Gastroesophageal sphincter (tissue), 4 donors: ENCODE measurements around the gene SLC9A1. TPM values are rescaled to one million over a fixed set of nuclear protein-coding genes. Genes with fewer than 3 reads are reported as not detected.
"Not testable (repeated sequence)": the region's sequence is repeated elsewhere in the genome, so short reads cannot be mapped to it uniquely, and the experiment has no call there.

ENCODE experiments used
- ATAC-seq: fragments of 150-250 bp; one replicate; pipeline ENCODE4 v1.9.1; 2016; ENCODE audit warnings: mild to moderate bottlenecking, moderate library complexity
- H3K27ac ChIP-seq, 4 donors: fragments of 200-600 bp; sonication (generic) in 3 of 4; 1 replicate in 3 of 4; 2 replicates in 1 of 4; pipeline ENCODE4 v1.5.1; 2016 to 2019
- H3K27me3 ChIP-seq: fragments of 200-600 bp; sonication (generic); one replicate; pipeline ENCODE4 v1.5.1; 2019
- H3K36me3 ChIP-seq, 2 donors: fragments of 200-600 bp; sonication (generic); one replicate each; pipeline ENCODE4 v1.5.1; 2019; ENCODE audit warnings: control low read depth in 1 of 2
- H3K4me1 ChIP-seq, 3 donors: fragments of 200-600 bp; sonication (generic); 1 replicate in 2 of 3; 2 replicates in 1 of 3; pipeline ENCODE4 v1.5.1; 2016 to 2019; ENCODE audit warnings: control low read depth in 2 of 3
- H3K4me3 ChIP-seq, 2 donors: fragments of 200-600 bp; sonication (generic); one replicate each; pipeline ENCODE4 v1.5.1; 2019; ENCODE audit warnings: mild to moderate bottlenecking in 1 of 2, moderate library complexity in 1 of 2
- H3K9me3 ChIP-seq, 3 donors: fragments of 200-600 bp; sonication (generic); one replicate each; pipeline ENCODE4 v1.5.1; 2017 to 2019; ENCODE audit warnings: control low read depth in 2 of 3
- EP300 ChIP-seq: sonication (generic); formaldehyde crosslinking; IDR thresholded peaks from one replicate; pipeline ENCODE4 v1.6.1; 2017; ENCODE audit warnings: antibody characterized with exemption, mild to moderate bottlenecking
- POLR2A ChIP-seq, 2 donors: fragments of 450-650 bp; IDR thresholded peaks; one replicate each; pipeline ENCODE4 v1.6.1; 2017; ENCODE audit warnings: antibody characterized with exemption in 2 of 2, mild to moderate bottlenecking in 2 of 2, moderate library complexity in 1 of 2
- POLR2AphosphoS5 ChIP-seq: sonication (generic); formaldehyde crosslinking; IDR thresholded peaks from one replicate; pipeline ENCODE4 v1.6.1; 2017; ENCODE audit warnings: antibody characterized with exemption
- WGBS, 2 donors: methylation state at CpG; one replicate each; pipeline ENCODE4 v1.1.5; 2018; ENCODE audit warnings: low coverage in 1 of 2; 5-methylcytosine and 5-hydroxymethylcytosine counted together
- total RNA-seq, 4 donors: library from RNA; depleted of rRNA; stranded (reverse); fragments of >200 nt; gene quantifications; one replicate each; pipeline ENCODE4 v1.1.0, GENCODE V29; 2016
- TF ChIP-seq, protein P1 (sequence below), 4 experiments: fragments of 200-600 bp in 2 of 4; fragments of 450-650 bp in 2 of 4; sonication (generic) in 1 of 4; IDR thresholded peaks; one replicate each; pipeline ENCODE4 v1.5.1; 2017 to 2019; ENCODE audit warnings: antibody characterized with exemption in 4 of 4, mild to moderate bottlenecking in 2 of 4, moderate library complexity in 2 of 4

The SLC9A1 gene
- total RNA-seq, 4 donors from 2014 or later, result 7.2 to 27.8 (median 17.1) TPM

DNA sequence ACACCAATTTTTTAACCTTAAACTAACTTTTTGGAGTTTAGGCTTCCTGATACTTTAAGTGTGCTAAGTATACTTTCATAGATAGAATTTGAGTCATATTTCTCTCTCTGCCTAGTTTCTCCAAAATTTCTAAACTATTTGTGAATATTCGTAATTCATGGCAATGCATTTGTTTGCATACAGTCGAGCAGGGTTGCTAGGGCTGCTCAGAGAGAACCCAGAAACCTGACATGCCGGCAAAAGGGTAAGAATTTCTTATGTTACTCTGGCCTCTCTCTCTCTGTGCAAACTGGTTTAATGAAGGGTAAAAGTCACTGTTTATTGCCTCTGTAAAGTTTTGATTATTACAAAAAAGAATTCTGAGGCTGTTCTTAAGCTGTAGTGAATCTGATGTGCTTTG, 25.1 kb upstream of the SLC9A1 start:
- no peak for TF ChIP-seq EP300
- TF ChIP-seq POLR2A (IDR thresholded peaks at IDR 0.05), result no peak
- TF ChIP-seq, protein P1, sequence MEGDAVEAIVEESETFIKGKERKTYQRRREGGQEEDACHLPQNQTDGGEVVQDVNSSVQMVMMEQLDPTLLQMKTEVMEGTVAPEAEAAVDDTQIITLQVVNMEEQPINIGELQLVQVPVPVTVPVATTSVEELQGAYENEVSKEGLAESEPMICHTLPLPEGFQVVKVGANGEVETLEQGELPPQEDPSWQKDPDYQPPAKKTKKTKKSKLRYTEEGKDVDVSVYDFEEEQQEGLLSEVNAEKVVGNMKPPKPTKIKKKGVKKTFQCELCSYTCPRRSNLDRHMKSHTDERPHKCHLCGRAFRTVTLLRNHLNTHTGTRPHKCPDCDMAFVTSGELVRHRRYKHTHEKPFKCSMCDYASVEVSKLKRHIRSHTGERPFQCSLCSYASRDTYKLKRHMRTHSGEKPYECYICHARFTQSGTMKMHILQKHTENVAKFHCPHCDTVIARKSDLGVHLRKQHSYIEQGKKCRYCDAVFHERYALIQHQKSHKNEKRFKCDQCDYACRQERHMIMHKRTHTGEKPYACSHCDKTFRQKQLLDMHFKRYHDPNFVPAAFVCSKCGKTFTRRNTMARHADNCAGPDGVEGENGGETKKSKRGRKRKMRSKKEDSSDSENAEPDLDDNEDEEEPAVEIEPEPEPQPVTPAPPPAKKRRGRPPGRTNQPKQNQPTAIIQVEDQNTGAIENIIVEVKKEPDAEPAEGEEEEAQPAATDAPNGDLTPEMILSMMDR (IDR thresholded peaks at IDR 0.05), result no peak
- no peak for TF ChIP-seq POLR2AphosphoS5
- 55 to 83% methylated on average over 2 to 3 of the region's 3 CpGs for WGBS, 2 donors
- H3K9me3 ChIP-seq, result peaks cover 0 to 13% (median 0%) of the 10 kb centered on the region in 3 donors
- no peaks in the 10 kb centered on the region for H3K4me1 ChIP-seq
- H3K4me3 ChIP-seq, result no peak overlapping the region
- no peaks in the 10 kb centered on the region for H3K27me3 ChIP-seq
- H3K36me3 ChIP-seq, result no peaks in the 10 kb centered on the region
- ATAC-seq, result no peak
- H3K27ac ChIP-seq, result no peak overlapping the region

GRCh38 chr1:27179379-27179778, 24.5 kb upstream of the SLC9A1 start:
- Histone ChIP-seq H3K36me3 (no peaks in the 10 kb centered on the region), H3K4me3 (no peak overlapping the region), H3K9me3 (peaks cover 0 to 13% (median 0%) of the 10 kb centered on the region in 3 donors), H3K27me3 (no peaks in the 10 kb centered on the region), H3K4me1 (no peaks in the 10 kb centered on the region), H3K27ac (no peak overlapping the region)
- no peak for ATAC-seq
- TF ChIP-seq, protein P1 (IDR thresholded peaks at IDR 0.05), result no peak
- no peak for TF ChIP-seq POLR2AphosphoS5
- no peak for TF ChIP-seq POLR2A (IDR thresholded peaks at IDR 0.05)
- TF ChIP-seq EP300, result no peak

DNA sequence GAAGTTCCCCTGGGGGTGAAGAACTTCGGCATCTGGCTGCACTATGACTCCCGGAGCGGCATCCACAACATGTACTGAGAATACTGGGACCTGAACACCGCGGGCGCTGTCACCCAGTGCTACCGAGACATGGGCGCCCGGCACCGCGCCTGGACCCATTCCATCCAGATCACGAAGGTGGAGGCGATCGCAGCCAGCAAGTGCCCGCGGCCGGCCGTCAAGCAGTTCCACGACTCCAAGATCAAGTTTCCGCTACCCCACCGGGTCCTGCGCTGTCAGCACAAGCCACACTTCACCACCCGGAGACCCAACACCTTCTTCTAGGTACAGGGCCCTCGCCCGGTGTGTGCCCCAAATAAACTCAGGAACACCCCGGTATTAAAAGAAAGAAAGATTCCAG, 22.0 kb upstream of the SLC9A1 start:
- ATAC-seq, result no peak
- H3K9me3 ChIP-seq, result peaks cover 0 to 8% (median 0%) of the 10 kb centered on the region in 3 donors
- no peak overlapping the region for H3K27ac ChIP-seq
- TF ChIP-seq, protein P1 (IDR thresholded peaks at IDR 0.05), result no peak
- TF ChIP-seq POLR2AphosphoS5 (no peak), EP300 (no peak), POLR2A (IDR thresholded peaks at IDR 0.05) (no peak)
- no peaks in the 10 kb centered on the region for H3K4me1 ChIP-seq
- no peaks in the 10 kb centered on the region for H3K27me3 ChIP-seq
- WGBS, 2 donors, result 100% methylated on average over 3 of the region's 26 CpGs; no CpG with 5 or more reads in 1 of the 2 donors
- H3K4me3 ChIP-seq, result no peak overlapping the region
- no peaks in the 10 kb centered on the region for H3K36me3 ChIP-seq

GRCh38 chr1:27176323-27176722, 21.4 kb upstream of the SLC9A1 start:
- no peaks in the 10 kb centered on the region for H3K27me3 ChIP-seq
- no peak overlapping the region for H3K4me3 ChIP-seq
- TF ChIP-seq EP300 (no peak), POLR2AphosphoS5 (no peak), POLR2A (IDR thresholded peaks at IDR 0.05) (no peak)
- TF ChIP-seq, protein P1 (IDR thresholded peaks at IDR 0.05), result no peak
- peaks cover 0 to 2% (median 0%) of the 10 kb centered on the region in 3 donors for H3K9me3 ChIP-seq
- ATAC-seq, result no peak
- H3K27ac ChIP-seq, result no peak overlapping the region
- WGBS, 2 donors, result 77 to 85% methylated on average over 3 of the region's 4 CpGs
- H3K4me1 ChIP-seq, result no peaks in the 10 kb centered on the region
- H3K36me3 ChIP-seq, result no peaks in the 10 kb centered on the region

DNA sequence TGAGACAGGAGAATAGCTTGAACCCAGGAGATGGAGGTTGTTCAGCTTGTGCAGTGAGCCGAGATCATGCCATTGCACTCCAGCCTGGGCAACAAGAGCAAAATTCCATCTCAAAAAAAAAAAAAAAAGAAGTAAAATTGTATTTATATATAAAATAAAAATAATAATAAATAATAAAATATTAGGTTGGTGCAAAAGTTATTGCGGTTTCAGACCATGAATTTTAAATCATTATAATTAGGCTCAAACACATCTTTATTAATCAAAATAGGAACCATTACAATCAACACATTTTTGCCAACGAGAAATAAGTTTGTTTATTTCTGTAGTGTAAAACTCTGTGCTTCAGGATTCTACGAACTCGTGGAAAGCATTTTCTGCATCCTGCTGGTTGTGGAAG, 18.1 kb upstream of the SLC9A1 start:
- WGBS, 2 donors, result 83 to 91% methylated on average over 5 of the region's 5 CpGs
- H3K36me3 ChIP-seq, H3K27ac ChIP-seq, ATAC-seq, H3K4me1 ChIP-seq, H3K9me3 ChIP-seq, H3K27me3 ChIP-seq, H3K4me3 ChIP-seq: not testable (repeated sequence)

DNA sequence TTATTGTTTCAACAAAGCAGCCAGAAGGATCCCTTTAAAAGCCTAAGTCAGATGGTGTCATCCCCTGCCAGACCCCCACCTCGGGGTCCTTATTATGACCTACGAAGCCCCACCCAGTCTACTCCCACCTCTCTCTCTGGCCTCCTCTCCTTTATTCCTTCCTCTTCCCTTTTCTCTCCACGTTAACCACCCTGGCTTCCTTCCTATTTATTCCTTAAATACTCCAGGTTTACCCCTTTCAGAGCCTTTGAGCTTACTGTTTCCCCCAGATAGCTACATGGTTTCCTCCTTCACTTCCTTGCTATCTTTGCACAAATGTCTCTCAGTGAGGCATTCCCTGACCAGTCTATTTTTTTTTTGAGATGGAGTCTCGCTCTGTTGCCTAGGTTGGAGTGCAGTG, 12.0 kb upstream of the SLC9A1 start:
- H3K36me3 ChIP-seq, result no peaks in the 10 kb centered on the region
- no peak for TF ChIP-seq POLR2AphosphoS5
- TF ChIP-seq, protein P1 (IDR thresholded peaks at IDR 0.05), result no peak
- TF ChIP-seq POLR2A (IDR thresholded peaks at IDR 0.05), result no peak
- TF ChIP-seq EP300, result no peak
- H3K27me3 ChIP-seq, result no peaks in the 10 kb centered on the region
- no peaks in the 10 kb centered on the region for H3K9me3 ChIP-seq
- H3K4me3 ChIP-seq, result no peak overlapping the region
- H3K4me1 ChIP-seq, result no peaks in the 10 kb centered on the region
- ATAC-seq, result no peak
- H3K27ac ChIP-seq, result no peak overlapping the region
- WGBS, 2 donors, result 50 to 76% methylated on average over 4 of the region's 4 CpGs
